GM12878 (cell line): ENCODE measurements around the gene SRSF7. TPM values are rescaled to one million over a fixed set of nuclear protein-coding genes. Genes with fewer than 3 reads are reported as not detected.

Experiments used
- ATAC-seq: fragments of 200-7000 bp; cut with Tn5 transposase; 3 replicates; pipeline ENCODE4 v1.9.1; 2020; ENCODE audit warnings: mild to moderate bottlenecking, moderate library complexity
- BruUV-seq: library from RNA; stranded (reverse); fragments of 400-500 nt; replicated peaks from 2 replicates; lab custom pipeline; 2021; lab: Mats Ljungman, UMichigan
- CTCF ChIA-PET: fragments of 300-600 bp; sonication (Branson Sonifier 250); formaldehyde crosslinking; extraction: SDS; loops from one replicate; lab custom pipeline; 2021; ENCODE audit warnings: inconsistent platforms; lab: Yijun Ruan, JAX
- POLR2A ChIA-PET: fragments of 350-600 bp; formaldehyde crosslinking; extraction: SDS; loops from one replicate; lab custom pipeline; 2021; ENCODE audit warnings: inconsistent platforms; lab: Charles Lee
- RAD21 ChIA-PET: fragments of 300-600 bp; sonication (Branson Sonifier 250); formaldehyde crosslinking; loops from one replicate; lab custom pipeline; 2023; ENCODE audit warnings: antibody characterized with exemption; ENCODE audit not compliant: unreplicated experiment; lab: Charles Lee
- SMC1A ChIA-PET: fragments of 300-600 bp; sonication (Branson Sonifier 250); formaldehyde crosslinking; loops from one replicate; lab custom pipeline; 2023; ENCODE audit not compliant: unreplicated experiment, uncharacterized antibody; lab: Charles Lee
- DNase-seq: peaks from one replicate; pipeline ENCODE4 v3.0.0-alpha.2; 2011; ENCODE audit warnings: low read depth, low spot score
- FAIRE-seq: peaks from 3 replicates; lab custom pipeline; 2011; peaks lifted over from hg19 to GRCh38; lab: Jason Lieb, UNC
- H2AFZ ChIP-seq: 2 replicates; pipeline ENCODE4 v1.6.0; 2011; ENCODE audit warnings: low read depth, low read length, control low read depth; ENCODE audit not compliant: control insufficient read depth
- H3K27ac ChIP-seq: 2 replicates; pipeline ENCODE4 v1.5.1; 2011; ENCODE audit warnings: control low read depth; ENCODE audit not compliant: control insufficient read depth, insufficient read depth
- H3K27me3 ChIP-seq, 2 experiments: replicated peaks in 1 of 2; 2 replicates each; pipeline versions ENCODE4 v1.6.0 to v1.6.1; 2011; ENCODE audit warnings: low read length in 1 of 2; ENCODE audit not compliant: control insufficient read depth in 2 of 2, insufficient read depth in 2 of 2
- H3K36me3 ChIP-seq, 2 experiments: 2 replicates each; pipeline ENCODE4 v1.5.1; 2011; ENCODE audit warnings: low read length in 1 of 2; ENCODE audit not compliant: control insufficient read depth in 2 of 2, insufficient read depth in 2 of 2
- H3K4me1 ChIP-seq: 2 replicates; pipeline ENCODE4 v1.6.1; 2011; ENCODE audit warnings: mild to moderate bottlenecking, low read length, moderate library complexity, mixed read lengths; ENCODE audit not compliant: control insufficient read depth, insufficient read depth
- H3K4me2 ChIP-seq: 2 replicates; pipeline ENCODE4 v1.6.0; 2011; ENCODE audit warnings: control low read depth; ENCODE audit not compliant: control insufficient read depth, insufficient read depth
- H3K4me3 ChIP-seq: fragments of 200-600 bp; sonication (generic); 2 replicates; pipeline ENCODE4 v1.5.1; 2016
- H3K79me2 ChIP-seq: 2 replicates; pipeline ENCODE4 v1.6.0; 2011; ENCODE audit warnings: low read length; ENCODE audit not compliant: control insufficient read depth, insufficient read depth
- H3K9ac ChIP-seq: 2 replicates; pipeline ENCODE4 v1.8.0; 2011; ENCODE audit warnings: low read length, control low read depth, mixed read lengths; ENCODE audit not compliant: control insufficient read depth, insufficient read depth
- H3K9me3 ChIP-seq: replicated peaks from 3 replicates; pipeline ENCODE4 v1.5.1; 2011; ENCODE audit warnings: mild to moderate bottlenecking, low read length; ENCODE audit not compliant: control insufficient read depth, insufficient read depth
- H4K20me1 ChIP-seq: 2 replicates; pipeline ENCODE4 v1.6.0; 2011; ENCODE audit not compliant: control insufficient read depth, insufficient read depth
- ATF2 ChIP-seq: IDR thresholded peaks from 2 replicates; pipeline ENCODE4 v1.6.1; 2012; ENCODE audit warnings: low read length, inconsistent platforms
- BACH1 ChIP-seq: fragments of 450-650 bp; IDR thresholded peaks from 2 replicates; pipeline ENCODE4 v1.6.1; 2017; ENCODE audit warnings: mild to moderate bottlenecking, borderline replicate concordance
- CEBPB ChIP-seq, 2 experiments: fragments of 150-350 bp in 1 of 2; IDR thresholded peaks; 2 replicates each; pipeline ENCODE4 v1.6.1; 2012 to 2014; ENCODE audit warnings: low read depth in 2 of 2, low read length in 2 of 2, borderline replicate concordance in 1 of 2, inconsistent platforms in 1 of 2
- E2F8 ChIP-seq: fragments of 450-650 bp; IDR thresholded peaks from 2 replicates; pipeline ENCODE4 v1.6.1; 2018; ENCODE audit warnings: mild to moderate bottlenecking, low read depth, moderate library complexity; ENCODE audit not compliant: partially characterized antibody
- EGR1 ChIP-seq, 2 experiments: IDR thresholded peaks; 1 replicate in 1 of 2; 2 replicates in 1 of 2; pipeline ENCODE4 v1.6.1; 2011 to 2012; ENCODE audit warnings: low read depth in 2 of 2, low read length in 2 of 2, borderline replicate concordance in 1 of 2, mild to moderate bottlenecking in 1 of 2, moderate library complexity in 1 of 2
- EP300 ChIP-seq, 2 experiments: fragments of 150-350 bp in 1 of 2; IDR thresholded peaks; 2 replicates each; pipeline ENCODE4 v1.6.1; 2011 to 2012; ENCODE audit warnings: low read depth in 2 of 2, low read length in 2 of 2, borderline replicate concordance in 1 of 2, improper control_type of control experiment in 1 of 2, inconsistent platforms in 1 of 2; ENCODE audit not compliant: control insufficient read depth in 1 of 2
- GABPA ChIP-seq: IDR thresholded peaks from 2 replicates; pipeline ENCODE4 v1.6.1; 2014; ENCODE audit warnings: antibody characterized with exemption, low read depth, mild to moderate bottlenecking, inconsistent platforms
- NFIC ChIP-seq: IDR thresholded peaks from 2 replicates; pipeline ENCODE4 v1.6.1; 2012; ENCODE audit warnings: low read depth, mild to moderate bottlenecking, inconsistent platforms, low read length, moderate library complexity
- RB1 ChIP-seq: fragments of 450-650 bp; formaldehyde crosslinking; IDR thresholded peaks from 2 replicates; pipeline ENCODE4 v1.6.1; 2017; ENCODE audit warnings: mild to moderate bottlenecking, borderline replicate concordance
- RELB ChIP-seq: fragments of 450-650 bp; IDR thresholded peaks from 2 replicates; pipeline ENCODE4 v1.6.1; 2017; ENCODE audit warnings: low read depth, mild to moderate bottlenecking, moderate library complexity
- SRF ChIP-seq, 2 experiments: IDR thresholded peaks; 2 replicates each; pipeline ENCODE4 v1.6.1; 2011; ENCODE audit warnings: low read depth in 2 of 2, low read length in 2 of 2, mild to moderate bottlenecking in 1 of 2, moderate library complexity in 1 of 2
- USF2 ChIP-seq: IDR thresholded peaks from 2 replicates; pipeline ENCODE4 v1.6.1; 2011; ENCODE audit warnings: low read depth, low read length, improper control_type of control experiment, borderline replicate concordance
- ZBTB33 ChIP-seq: fragments of 450-650 bp; IDR thresholded peaks from 2 replicates; pipeline ENCODE4 v1.6.1; 2017; ENCODE audit warnings: mild to moderate bottlenecking
- WGBS: methylation state at CpG from one replicate; pipeline ENCODE4 v1.1.6; 2016; ENCODE audit warnings: low lambda C conversion rate; ENCODE audit not compliant: insufficient replicate concordance, insufficient coverage; ENCODE audit errors: missing lambda C conversion rate; 5-methylcytosine and 5-hydroxymethylcytosine counted together
- in situ Hi-C: fragments of 300-500 bp; cut with MboI; formaldehyde crosslinking; loops from 9 replicates; pipeline ENCODE4 v1.14.3; 2018; ENCODE audit warnings: mixed read lengths
- intact Hi-C: fragments of 100-400 bp; cut with micrococcal nuclease; formaldehyde crosslinking; loops from one replicate; pipeline ENCODE4 v1.14.2; 2022; ENCODE audit not compliant: unreplicated experiment
- polyA plus RNA-seq, 11 experiments: library from polyadenylated mRNA; depleted of rRNA in 4 of 11; unstranded in 6 of 11; stranded (reverse) in 5 of 11; fragments of >200 nt; fragmentation: Nextera tagmentation in 4 of 11; fragmentation: Illumina TruSeq in 1 of 11; extraction: Ambion mirVana in 4 of 11; extraction: Trizol in 1 of 11; gene quantifications; 1 replicate in 1 of 11; 2 replicates in 10 of 11; pipeline versions ENCODE4 v1.2.1 to v1.2.3, GENCODE V29; 2011 to 2016; ENCODE audit warnings: inconsistent platforms in 2 of 11, missing spikeins in 2 of 11, low read depth in 1 of 11
- total RNA-seq, 4 experiments: library from RNA; depleted of rRNA in 3 of 4; stranded (reverse); fragments of >200 nt in 3 of 4; fragmentation: Illumina TruSeq in 1 of 4; extraction: Trizol in 1 of 4; gene quantifications; 2 replicates each; pipeline versions ENCODE4 v1.2.1 to v1.2.3, GENCODE V29; 2013 to 2021

The SRSF7 gene
- total and polyA plus RNA-seq, 10 of the 15 experiments (the other 5 are each of a cell fraction or from before 2014, with no cell fraction given), result 205 to 785 (median 408) TPM

GRCh38 chr2:38712871-38713270 is 38.3 kb downstream of the SRSF7 start (continued):
- TF ChIP-seq RELB, result no peak

- Histone ChIP-seq H4K20me1 (no peaks in the 10 kb centered on the region), H3K4me3 (no peak overlapping the region), H3K27me3 (no peaks in the 10 kb centered on the region), H3K79me2 (no peaks in the 10 kb centered on the region), H3K9ac (no peak overlapping the region), H3K4me1 (peaks cover 16% of the 10 kb centered on the region), H3K27ac (no peak overlapping the region), H3K9me3 (no peaks in the 10 kb centered on the region), H2AFZ (no peak overlapping the region), H3K36me3 (0 out of 4 replicates have a peak, but pooled peaks cover 0 to 2% of the 10 kb centered on the region in 2 experiments), H3K4me2 (no peak overlapping the region)
- RAD21 ChIA-PET, result interaction anchor here (2.4 kb wide), 1 partner anchor 131 kb away, joined by 5 read pairs; no protein-coding TSS in a partner anchor
- BruUV-seq, result no TSS peak
- in situ Hi-C loops (no loop called here), intact Hi-C loops (no loop called here)
- WGBS, result 74% methylated on average over 7 of the region's 7 CpGs
- FAIRE-seq (no peak), ATAC-seq (no peak), DNase-seq (no peak)
- POLR2A ChIA-PET, result no interaction called here
- CTCF ChIA-PET, result no interaction called here
- SMC1A ChIA-PET, result interaction anchor here (2.2 kb wide), 1 partner anchor 45 kb away, joined by 5 read pairs; no protein-coding TSS in a partner anchor
- no peak for TF ChIP-seq EP300 (IDR thresholded peaks at IDR 0.05; ENCODE audit: borderline replicate concordance in 1 of 2, control insufficient read depth in 1 of 2, low read depth in 2 of 2, low read length in 2 of 2)
- TF ChIP-seq SRF (IDR thresholded peaks at IDR 0.05; ENCODE audit: low read depth in 2 of 2, low read length in 2 of 2), result no peak
- no peak for TF ChIP-seq GABPA
- TF ChIP-seq ATF2, result no peak
- TF ChIP-seq BACH1, result no peak
- TF ChIP-seq RB1, result no peak
- TF ChIP-seq E2F8, result no peak
- no peak for TF ChIP-seq USF2
- no peak for TF ChIP-seq EGR1 (IDR thresholded peaks at IDR 0.05; ENCODE audit: borderline replicate concordance in 1 of 2, low read depth in 2 of 2, low read length in 2 of 2)
- no peak for TF ChIP-seq CEBPB (IDR thresholded peaks at IDR 0.05; ENCODE audit: borderline replicate concordance in 1 of 2, low read depth in 2 of 2, low read length in 2 of 2)
- no peak for TF ChIP-seq NFIC
- TF ChIP-seq ZBTB33, result no peak
Observed at GRCh38 chr2:38712413-38712812, 38.7 kb downstream of the SRSF7 start.
